Activated CD4-positive, alpha-beta T cell treated with anti-CD3 and anti-CD28 coated beads for 36 hours (primary cell): Measurements from ENCODE around the gene COL6A2. TPM values are rescaled to one million over a fixed set of nuclear protein-coding genes. Genes with fewer than 3 reads are reported as not detected.
"Not testable (repeated sequence)": the region's sequence is repeated elsewhere in the genome, so short reads cannot be mapped to it uniquely, and the experiment has no call there.

Experiments
- ATAC-seq: fragments of 200-7000 bp; cut with Tn5 transposase; one replicate; pipeline ENCODE4 v1.10.0; 2021; ENCODE audit warnings: mild to moderate bottlenecking, moderate library complexity
- CTCF ChIA-PET: fragments of 350-600 bp; sonication (Branson Sonifier 250); formaldehyde crosslinking; loops from one replicate; lab custom pipeline; 2021; ENCODE audit warnings: antibody characterized with exemption; lab: Charles Lee
- POLR2A ChIA-PET: fragments of 350-600 bp; sonication (Branson Sonifier 250); formaldehyde crosslinking; loops from one replicate; lab custom pipeline; 2021; ENCODE audit warnings: antibody characterized with exemption, inconsistent platforms; lab: Charles Lee
- DNase-seq: peaks from one replicate; pipeline ENCODE4 v3.0.0-alpha.2; 2020
- H3K27ac Mint-ChIP-seq: one replicate; pipeline ENCODE4 v1.8.0; 2021; ENCODE audit warnings: mixed read lengths
- H3K27me3 Mint-ChIP-seq: one replicate; pipeline ENCODE4 v1.8.0; 2021; ENCODE audit warnings: mixed read lengths
- H3K36me3 Mint-ChIP-seq: one replicate; pipeline ENCODE4 v1.8.0; 2021; ENCODE audit warnings: low read depth, mixed read lengths
- H3K4me1 Mint-ChIP-seq: one replicate; pipeline ENCODE4 v1.8.0; 2021; ENCODE audit warnings: mixed read lengths
- H3K4me3 Mint-ChIP-seq: one replicate; pipeline ENCODE4 v1.8.0; 2021; ENCODE audit warnings: mild to moderate bottlenecking, moderate library complexity, mixed read lengths
- H3K9me3 Mint-ChIP-seq: one replicate; pipeline ENCODE4 v1.8.0; 2021; ENCODE audit warnings: low read depth, mixed read lengths
- intact Hi-C, 2 experiments: fragments of 100-400 bp; cut with DNase I in 1 of 2; cut with micrococcal nuclease in 1 of 2; formaldehyde crosslinking; loops; one replicate each; pipeline versions ENCODE4 v1.14.2 to v1.15.1; 2022 to 2024; cut with DNase I, micrococcal nuclease
- total RNA-seq, 2 experiments: library from RNA; stranded (reverse); gene quantifications; one replicate each; pipeline ENCODE4 v1.2.3, GENCODE V29; 2021

The COL6A2 gene
- total RNA-seq, 2 experiments from 2014 or later: 3.3 to 3.4 TPM

DNA sequence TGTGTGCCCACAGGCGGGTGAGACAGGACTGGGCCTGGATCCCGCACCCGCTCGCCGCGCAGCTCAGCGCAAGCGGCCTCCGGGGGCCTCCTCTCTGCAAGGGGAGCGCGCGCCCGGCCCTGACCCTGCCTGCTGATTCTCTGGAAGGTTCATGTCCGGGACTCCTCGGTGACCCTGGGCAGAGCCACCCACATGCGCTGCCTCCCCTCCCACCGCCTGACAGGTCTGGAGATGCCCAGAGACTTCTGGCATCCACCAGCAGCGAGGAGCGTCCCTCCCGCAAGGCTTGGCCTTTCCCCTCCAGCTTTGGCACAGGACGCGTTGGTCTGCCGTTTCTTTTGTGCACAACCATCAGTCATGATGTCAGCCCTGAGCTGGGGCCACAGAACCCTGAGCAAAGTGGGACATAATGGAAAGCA, 42.0 kb upstream of the COL6A2 start:
- intact Hi-C loops: no loop called here
- Mint-ChIP-seq H3K27ac (no peak overlapping the region), H3K27me3 (peaks cover 24% of the 10 kb centered on the region), H3K4me1 (peaks cover 30% of the 10 kb centered on the region), H3K9me3 (peaks cover 5% of the 10 kb centered on the region), H3K36me3 (no peaks in the 10 kb centered on the region), H3K4me3 (no peak overlapping the region)
- ChIA-PET POLR2A (no interaction called here), CTCF (interaction anchor here (0.8 kb wide), 1 partner anchor 9 kb away, joined by 3 read pairs; no protein-coding TSS in a partner anchor)
- DNase-seq (no peak), ATAC-seq (no peak)

DNA sequence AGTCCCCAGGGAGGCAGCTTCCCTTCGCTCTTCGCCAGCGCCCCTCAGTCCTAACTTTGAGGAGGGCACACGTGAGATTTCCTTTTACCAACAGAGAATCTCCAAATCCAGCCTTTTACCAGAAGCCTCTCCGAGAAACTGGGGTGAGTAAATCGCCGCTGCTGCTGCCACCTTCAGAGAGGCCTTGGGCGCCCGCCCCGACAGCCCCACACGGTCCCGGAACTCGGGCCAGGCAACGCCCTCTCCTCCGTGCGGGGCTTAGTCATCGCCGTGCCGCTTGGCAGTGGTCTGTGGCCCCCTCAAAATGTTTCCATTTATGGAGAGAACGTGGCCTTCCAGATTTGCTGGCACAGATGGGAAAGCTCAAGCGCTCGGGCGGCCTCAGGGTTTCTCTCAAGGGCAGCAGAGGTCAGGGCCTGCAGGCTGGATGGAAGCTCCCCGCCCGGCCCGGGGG, 41.4 kb upstream of the COL6A2 start:
- DNase-seq: peak; percentile 36
- no peak for ATAC-seq
- ChIA-PET POLR2A (no interaction called here), CTCF (interaction anchor here (0.8 kb wide), 1 partner anchor 8 kb away, joined by 3 read pairs; no protein-coding TSS in a partner anchor)
- Mint-ChIP-seq H3K27ac (no peak overlapping the region), H3K27me3 (peaks cover 25% of the 10 kb centered on the region), H3K36me3 (no peaks in the 10 kb centered on the region), H3K9me3 (peaks cover 5% of the 10 kb centered on the region), H3K4me3 (no peak overlapping the region), H3K4me1 (peaks cover 32% of the 10 kb centered on the region)
- intact Hi-C loops: no loop called here

DNA sequence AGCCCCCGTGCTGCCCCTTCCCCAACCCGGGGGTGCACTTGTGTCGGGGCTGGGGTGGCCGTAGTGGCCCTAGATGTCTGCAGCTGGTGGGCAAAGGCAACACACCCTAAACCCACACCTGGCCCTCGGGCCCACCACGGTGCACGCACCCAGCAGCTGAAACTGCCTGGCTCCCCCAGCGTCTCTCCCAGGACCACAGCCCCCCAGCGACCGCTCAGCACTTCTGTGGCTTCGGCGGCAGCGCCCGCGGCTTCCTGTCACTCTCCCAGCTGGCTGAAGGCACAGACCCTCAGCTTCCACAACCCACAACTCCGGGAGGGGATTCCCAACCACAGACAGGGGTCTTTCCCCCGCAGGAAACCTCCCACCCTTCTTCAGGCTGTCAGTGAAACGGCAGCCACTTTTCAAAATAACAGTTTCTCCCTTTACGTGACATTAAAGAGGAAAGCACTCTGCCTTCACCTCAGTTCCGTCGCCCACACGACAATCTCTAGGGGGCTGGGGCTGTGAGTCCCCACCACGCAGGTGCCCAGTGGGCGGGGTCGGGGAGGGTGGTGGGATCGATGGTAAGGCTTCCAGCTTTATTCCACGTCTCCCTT, 40.7 kb upstream of the COL6A2 start:
- H3K36me3 Mint-ChIP-seq: no peaks in the 10 kb centered on the region
- ChIA-PET CTCF (no interaction called here), POLR2A (no interaction called here)
- intact Hi-C loops: no loop called here
- DNase-seq (peak; percentile 25), ATAC-seq (no peak)
- H3K4me3 Mint-ChIP-seq: no peak overlapping the region
- H3K27me3 Mint-ChIP-seq: peaks cover 23% of the 10 kb centered on the region
- peaks cover 32% of the 10 kb centered on the region for H3K4me1 Mint-ChIP-seq
- peak overlapping the region; percentile 0 for H3K27ac Mint-ChIP-seq
- peaks cover 7% of the 10 kb centered on the region for H3K9me3 Mint-ChIP-seq

DNA sequence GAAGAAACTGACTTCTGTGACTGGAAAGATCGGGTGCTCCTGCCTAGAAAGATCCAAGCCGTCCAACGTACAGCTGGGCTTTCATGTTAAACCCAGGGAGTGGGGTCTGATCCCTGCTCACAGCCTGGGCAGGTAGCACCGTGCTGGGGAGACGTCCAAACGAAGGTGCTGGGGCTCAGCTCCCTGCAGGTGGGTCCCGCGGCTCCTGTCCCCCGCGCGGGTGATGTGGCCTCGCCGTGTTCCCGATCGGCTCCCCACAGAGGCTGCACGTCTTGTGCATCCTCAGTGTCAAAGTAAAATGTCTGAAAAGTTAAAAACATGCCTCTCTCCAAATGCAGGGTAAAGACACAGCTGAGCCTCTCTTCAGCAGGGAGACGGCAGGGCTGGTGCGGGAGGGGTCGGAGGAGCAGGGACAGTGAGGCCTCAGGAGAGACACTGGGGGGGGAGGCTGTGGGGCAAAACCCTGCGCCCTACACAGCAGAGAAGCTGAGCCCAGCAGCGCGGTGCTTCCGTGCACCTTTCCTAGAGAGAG, 40.1 kb upstream of the COL6A2 start:
- Mint-ChIP-seq H3K36me3 (no peaks in the 10 kb centered on the region), H3K27me3 (peaks cover 27% of the 10 kb centered on the region), H3K4me3 (no peak overlapping the region), H3K27ac (no peak overlapping the region), H3K4me1 (peaks cover 30% of the 10 kb centered on the region), H3K9me3 (peaks cover 7% of the 10 kb centered on the region)
- DNase-seq (no peak), ATAC-seq (no peak)
- CTCF ChIA-PET: no interaction called here
- POLR2A ChIA-PET: no interaction called here
- intact Hi-C loops: no loop called here

DNA sequence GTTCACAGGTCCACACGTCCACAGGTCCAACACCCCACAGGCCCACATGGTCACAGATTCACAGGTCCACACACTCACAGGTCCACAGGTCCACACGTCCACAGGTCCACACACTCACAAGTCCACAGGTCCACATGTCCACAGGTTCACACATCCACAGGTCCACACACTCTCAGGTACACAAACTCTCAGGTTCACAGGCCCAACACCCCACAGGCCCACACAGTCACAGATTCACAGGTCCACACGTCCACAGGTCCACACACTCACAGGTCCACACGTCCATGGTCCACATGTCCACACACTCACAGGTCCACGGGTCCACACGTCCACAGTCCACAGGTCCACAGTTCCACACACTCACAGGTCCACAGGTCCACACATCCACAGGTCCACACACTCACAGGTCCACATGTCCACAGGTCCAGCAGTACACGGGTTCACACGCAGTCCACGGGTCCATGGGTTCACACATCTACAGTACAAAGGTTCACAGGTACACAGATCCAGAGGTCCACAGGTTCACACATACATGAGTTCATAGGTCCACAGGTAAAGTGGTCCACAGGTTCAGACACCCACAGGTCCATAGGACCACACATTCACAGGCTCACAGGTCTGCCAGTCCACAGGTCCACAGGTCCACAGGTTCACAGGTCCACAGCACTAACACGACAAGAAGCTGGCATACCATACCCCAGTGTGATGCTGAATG, 39.3 kb upstream of the COL6A2 start:
- ATAC-seq (no peak), DNase-seq (no peak)
- ChIA-PET POLR2A (no interaction called here), CTCF (no interaction called here)
- H3K4me1 Mint-ChIP-seq: peaks cover 23% of the 10 kb centered on the region
- no peaks in the 10 kb centered on the region for H3K36me3 Mint-ChIP-seq
- peak overlapping the region; percentile 2 for H3K27ac Mint-ChIP-seq
- no peak overlapping the region for H3K4me3 Mint-ChIP-seq
- H3K27me3 Mint-ChIP-seq: peaks cover 27% of the 10 kb centered on the region
- intact Hi-C loops: no loop called here
- peaks cover 7% of the 10 kb centered on the region for H3K9me3 Mint-ChIP-seq

DNA sequence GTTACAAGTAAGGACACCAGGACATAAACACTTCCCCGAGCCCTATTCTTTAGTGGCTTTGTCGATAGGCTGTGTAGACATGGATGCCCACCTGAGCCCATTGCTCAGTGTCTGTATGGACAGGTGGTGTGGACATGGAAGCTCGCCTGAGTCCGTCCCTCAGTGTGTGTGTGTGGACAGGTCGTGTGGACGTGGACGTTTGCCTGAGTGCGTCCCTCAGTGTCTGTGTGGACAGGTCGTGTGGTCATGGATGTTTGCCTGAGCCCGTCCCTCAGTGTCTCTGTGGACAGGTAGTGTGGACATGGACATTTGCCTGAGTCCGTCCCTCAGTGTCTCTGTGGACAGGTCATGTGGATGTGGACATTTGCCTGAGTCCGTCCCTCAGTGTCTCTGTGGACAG, 38.7 kb upstream of the COL6A2 start:
- ChIA-PET POLR2A (no interaction called here), CTCF (no interaction called here)
- ATAC-seq: no peak
- H3K27me3 Mint-ChIP-seq: peaks cover 29% of the 10 kb centered on the region
- no peak overlapping the region for H3K27ac Mint-ChIP-seq
- no peak for DNase-seq
- H3K9me3 Mint-ChIP-seq: peaks cover 7% of the 10 kb centered on the region
- H3K4me3 Mint-ChIP-seq: no peak overlapping the region
- peaks cover 22% of the 10 kb centered on the region for H3K4me1 Mint-ChIP-seq
- no peaks in the 10 kb centered on the region for H3K36me3 Mint-ChIP-seq
- intact Hi-C loops: no loop called here

DNA sequence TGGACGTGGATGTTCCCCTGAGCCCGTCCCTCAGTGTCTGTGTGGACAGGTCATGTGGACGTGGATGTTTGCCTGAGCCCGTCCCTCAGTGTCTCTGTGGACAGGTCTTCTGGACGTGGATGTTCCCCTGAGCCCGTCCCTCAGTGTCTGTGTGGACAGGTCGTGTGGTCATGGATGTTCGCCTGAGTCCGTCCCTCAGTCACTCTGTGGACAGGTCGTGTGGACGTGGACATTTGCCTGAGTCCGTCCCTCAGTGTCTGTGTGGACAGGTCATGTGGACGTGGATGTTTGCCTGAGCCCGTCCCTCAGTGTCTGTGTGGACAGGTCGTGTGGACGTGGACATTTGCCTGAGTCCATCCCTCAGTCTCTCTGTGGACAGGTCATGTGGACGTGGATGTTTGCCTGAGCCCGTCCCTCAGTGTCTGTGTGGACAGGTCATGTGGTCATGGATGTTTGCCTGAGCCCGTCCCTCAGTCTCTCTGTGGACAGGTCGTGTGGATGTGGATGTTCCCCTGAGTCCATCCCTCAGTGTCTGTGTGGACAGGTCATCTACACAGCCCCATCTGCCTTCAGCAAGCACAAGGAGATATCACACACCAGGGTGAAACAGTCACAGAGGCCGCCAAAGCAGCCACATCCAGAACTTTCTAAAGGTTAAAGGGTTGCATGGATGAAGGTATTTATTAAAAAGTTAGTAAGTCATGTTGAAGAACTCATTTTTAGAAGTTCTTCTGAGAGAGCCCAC, 38.0 kb upstream of the COL6A2 start:
- not testable (repeated sequence) for ATAC-seq

DNA sequence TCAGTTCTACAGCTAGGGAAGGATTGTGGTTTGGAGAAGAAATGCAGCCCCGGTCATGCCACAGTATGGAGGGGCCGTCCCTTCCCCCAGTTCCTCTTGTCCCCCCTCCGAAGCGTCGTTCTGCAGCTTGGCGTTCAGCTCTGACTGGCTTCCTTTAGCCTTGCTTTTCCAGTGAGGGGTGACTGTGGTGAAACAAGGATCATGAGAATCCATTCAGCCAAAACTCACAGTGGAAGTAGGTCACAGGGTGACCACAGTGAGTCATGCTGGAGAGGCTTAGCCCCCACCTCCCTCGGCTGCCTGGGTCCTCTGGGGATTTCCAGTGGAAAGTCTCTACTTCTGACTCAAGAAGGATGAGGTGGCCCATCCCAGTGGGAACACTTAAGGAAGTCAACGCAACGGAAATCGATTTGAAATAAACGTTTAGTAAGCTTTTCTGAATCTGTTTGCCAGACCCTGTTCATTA, 37.3 kb upstream of the COL6A2 start:
- peaks cover 7% of the 10 kb centered on the region for H3K9me3 Mint-ChIP-seq
- ChIA-PET CTCF (no interaction called here), POLR2A (no interaction called here)
- no peaks in the 10 kb centered on the region for H3K36me3 Mint-ChIP-seq
- intact Hi-C loops: no loop called here
- ATAC-seq (peak; percentile 64), DNase-seq (peak; percentile 49)
- no peak overlapping the region for H3K4me3 Mint-ChIP-seq
- H3K27me3 Mint-ChIP-seq: peaks cover 34% of the 10 kb centered on the region
- peaks cover 25% of the 10 kb centered on the region for H3K4me1 Mint-ChIP-seq
- H3K27ac Mint-ChIP-seq: no peak overlapping the region

More for the DNA sequence above, 38.0 kb upstream of the COL6A2 start:
- peaks cover 22% of the 10 kb centered on the region for H3K4me1 Mint-ChIP-seq
- H3K27me3 Mint-ChIP-seq: peaks cover 32% of the 10 kb centered on the region
- H3K4me3 Mint-ChIP-seq, H3K27ac Mint-ChIP-seq, POLR2A ChIA-PET, H3K9me3 Mint-ChIP-seq, DNase-seq, CTCF ChIA-PET, H3K36me3 Mint-ChIP-seq, intact Hi-C loops: not testable (repeated sequence)

DNA sequence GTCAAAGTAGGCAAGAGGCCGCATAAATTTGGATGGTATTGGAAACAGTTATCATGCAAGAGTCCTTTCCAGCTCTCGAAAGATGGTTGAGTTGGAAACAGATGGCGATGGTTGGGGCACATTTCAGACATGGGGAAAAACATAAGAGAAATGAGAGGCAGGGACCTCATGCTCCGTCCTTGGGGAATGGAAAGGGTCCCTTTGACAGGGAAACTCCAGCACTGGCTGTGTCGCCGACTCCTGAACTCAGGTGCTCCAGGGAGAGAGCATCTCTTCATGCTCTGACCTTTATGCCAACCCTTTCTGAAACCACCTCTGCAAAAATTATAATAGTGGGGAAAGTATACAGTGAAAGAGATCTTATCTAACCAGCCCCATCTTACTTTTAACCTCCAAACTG, 36.8 kb upstream of the COL6A2 start:
- Mint-ChIP-seq H3K9me3 (peaks cover 7% of the 10 kb centered on the region), H3K27ac (no peak overlapping the region), H3K4me1 (peaks cover 25% of the 10 kb centered on the region), H3K36me3 (no peaks in the 10 kb centered on the region), H3K27me3 (peaks cover 33% of the 10 kb centered on the region), H3K4me3 (no peak overlapping the region)
- DNase-seq (no peak), ATAC-seq (peak; percentile 9)
- intact Hi-C loops: no loop called here
- POLR2A ChIA-PET: no interaction called here
- CTCF ChIA-PET: interaction anchor here (0.6 kb wide), 1 partner anchor 17 kb away, joined by 3 read pairs; no protein-coding TSS in a partner anchor

DNA sequence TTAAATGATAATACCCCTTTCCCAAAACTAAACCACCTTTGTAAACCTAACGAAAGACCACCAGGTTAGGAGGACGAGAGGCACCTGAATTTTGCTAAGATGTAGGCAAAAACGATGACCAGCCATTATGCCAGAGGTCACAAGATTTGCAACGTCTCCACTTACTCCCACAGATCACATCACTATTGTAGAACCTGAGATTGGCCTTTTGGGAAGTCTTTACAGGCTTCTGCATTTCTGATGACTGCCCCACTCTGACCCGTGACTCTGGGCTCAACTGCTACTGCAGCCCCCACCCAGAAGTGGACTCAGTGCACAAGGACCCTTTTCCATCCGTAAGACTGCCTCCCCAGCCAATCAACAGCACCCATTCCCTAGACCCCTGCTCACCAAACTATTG, 36.4 kb upstream of the COL6A2 start:
- ATAC-seq: no peak

DNA sequence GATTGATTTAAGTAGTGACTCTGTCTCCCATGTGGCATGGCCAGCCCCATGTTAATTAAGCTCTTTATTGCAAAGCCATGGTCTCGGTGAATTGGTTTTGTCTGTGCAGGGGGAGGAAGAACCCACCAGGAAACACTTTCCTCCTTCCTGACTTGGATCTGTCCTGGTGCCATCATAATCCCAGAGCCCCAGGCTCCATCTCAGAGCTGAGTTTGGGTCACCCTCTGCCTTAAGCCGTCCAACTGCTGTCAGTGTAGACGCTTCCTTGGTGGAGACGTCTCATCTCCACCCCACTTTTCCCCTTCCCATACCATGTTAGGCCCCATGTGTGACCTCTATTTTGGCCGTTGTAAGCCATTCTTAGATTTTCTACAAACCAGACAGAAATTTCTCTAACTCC, 36.0 kb upstream of the COL6A2 start:
- DNase-seq (no peak), ATAC-seq (no peak)
- ChIA-PET POLR2A (no interaction called here), CTCF (interaction anchor here (0.6 to 0.7 kb wide), 2 partner anchors 16 to 55 kb away, joined by 3 read pairs; no protein-coding TSS in a partner anchor)
- H3K27me3 Mint-ChIP-seq: peaks cover 32% of the 10 kb centered on the region
- H3K4me3 Mint-ChIP-seq: no peak overlapping the region
- peaks cover 22% of the 10 kb centered on the region for H3K4me1 Mint-ChIP-seq
- peaks cover 7% of the 10 kb centered on the region for H3K9me3 Mint-ChIP-seq
- H3K36me3 Mint-ChIP-seq: no peaks in the 10 kb centered on the region
- no peak overlapping the region for H3K27ac Mint-ChIP-seq
- intact Hi-C loops: no loop called here

More for the DNA sequence above, 36.4 kb upstream of the COL6A2 start:
- H3K27me3 Mint-ChIP-seq: peaks cover 32% of the 10 kb centered on the region
- intact Hi-C loops: no loop called here
- no peaks in the 10 kb centered on the region for H3K36me3 Mint-ChIP-seq
- H3K4me1 Mint-ChIP-seq: peaks cover 22% of the 10 kb centered on the region
- H3K27ac Mint-ChIP-seq: no peak overlapping the region
- H3K4me3 Mint-ChIP-seq: no peak overlapping the region
- H3K9me3 Mint-ChIP-seq: peaks cover 7% of the 10 kb centered on the region
- no peak for DNase-seq
- POLR2A ChIA-PET: no interaction called here
- CTCF ChIA-PET: interaction anchor here (0.6 to 0.7 kb wide), 2 partner anchors 17 to 55 kb away, joined by 3 read pairs; no protein-coding TSS in a partner anchor
